DND-41 (cell line): ENCODE results near the gene TMEM163.
"Not testable (repeated sequence)": the region's sequence is repeated elsewhere in the genome, so short reads cannot be mapped to it uniquely, and the experiment has no call there.

Experiments used
- ATAC-seq: fragments of 200-7000 bp; cut with Tn5 transposase; 3 replicates; pipeline ENCODE4 v1.9.1; 2021; ENCODE audit warnings: low read depth; ENCODE audit not compliant: insufficient read depth
- DNase-seq: peaks from one replicate; pipeline ENCODE4 v3.0.0-alpha.2; 2020
- H2AFZ ChIP-seq: 2 replicates; pipeline ENCODE4 v1.6.0; 2012; ENCODE audit warnings: low read depth, low read length
- H3K27ac ChIP-seq: 2 replicates; pipeline ENCODE4 v1.5.1; 2012; ENCODE audit warnings: low read length, inconsistent platforms
- H3K27me3 ChIP-seq: fragments of 200-600 bp; sonication (generic); 2 replicates; pipeline ENCODE4 v1.6.0; 2012; ENCODE audit warnings: low read length, mild to moderate bottlenecking, inconsistent platforms; ENCODE audit not compliant: insufficient read depth, poor library complexity
- H3K36me3 ChIP-seq: 2 replicates; pipeline ENCODE4 v1.5.1; 2012; ENCODE audit warnings: low read length, inconsistent platforms; ENCODE audit not compliant: insufficient read depth
- H3K4me1 ChIP-seq: 2 replicates; pipeline ENCODE4 v1.5.1; 2012; ENCODE audit warnings: mild to moderate bottlenecking, low read length; ENCODE audit not compliant: insufficient read depth
- H3K4me2 ChIP-seq: 2 replicates; pipeline ENCODE4 v1.6.0; 2012; ENCODE audit warnings: mild to moderate bottlenecking, moderate library complexity, low read length, inconsistent platforms; ENCODE audit not compliant: insufficient read depth
- H3K4me3 ChIP-seq, 2 experiments: fragments of 200-600 bp in 1 of 2; shearing (Covaris generic) in 1 of 2; 2 replicates each; pipeline ENCODE4 v1.5.1; 2012 to 2016; ENCODE audit warnings: inconsistent platforms in 2 of 2, low read length in 2 of 2, mild to moderate bottlenecking in 2 of 2, low read depth in 1 of 2, moderate library complexity in 1 of 2
- H3K79me2 ChIP-seq: 2 replicates; pipeline ENCODE4 v1.6.0; 2012; ENCODE audit warnings: low read length, inconsistent platforms; ENCODE audit not compliant: insufficient read depth
- H3K9ac ChIP-seq: 2 replicates; pipeline ENCODE4 v1.6.0; 2012; ENCODE audit warnings: low read depth, mild to moderate bottlenecking, inconsistent platforms, low read length, moderate library complexity
- H3K9me3 ChIP-seq: 2 replicates; pipeline ENCODE4 v1.5.1; 2012; ENCODE audit warnings: low read length, moderate library complexity, mild to moderate bottlenecking, inconsistent platforms; ENCODE audit not compliant: insufficient read depth, severe bottlenecking
- H4K20me1 ChIP-seq: 2 replicates; pipeline ENCODE4 v1.6.0; 2012; ENCODE audit warnings: low read length; ENCODE audit not compliant: insufficient read depth
- CTCF ChIP-seq: IDR thresholded peaks from 2 replicates; pipeline ENCODE4 v1.5.1; 2012; ENCODE audit warnings: borderline replicate concordance, low read length, moderate library complexity, mild to moderate bottlenecking; ENCODE audit not compliant: poor library complexity, severe bottlenecking; ENCODE audit errors: extremely low read depth
- EZH2 ChIP-seq: IDR thresholded peaks from 3 replicates; pipeline ENCODE4 v1.6.1; 2012; ENCODE audit warnings: borderline replicate concordance, low read depth, mild to moderate bottlenecking, moderate library complexity, low read length, inconsistent platforms; ENCODE audit not compliant: severe bottlenecking

TMEM163 gene

DNA sequence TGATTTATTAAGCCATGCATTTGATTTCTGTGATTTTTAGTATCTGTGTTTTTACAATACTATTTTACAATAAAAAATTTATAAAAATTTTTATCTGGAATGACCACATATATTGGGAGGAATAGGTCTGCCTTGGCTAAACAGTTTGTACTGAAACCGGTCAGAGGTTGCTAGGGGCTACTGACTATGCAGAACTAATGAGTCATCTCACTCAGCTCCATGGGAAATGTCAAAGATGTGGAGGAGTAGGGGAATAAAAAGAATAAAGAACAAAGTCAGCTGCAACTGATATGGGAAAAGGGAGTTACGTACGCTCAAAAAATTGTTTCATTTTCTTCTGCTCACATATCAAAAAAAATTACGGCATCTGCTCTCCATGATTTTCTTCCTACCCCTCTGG, 8.6 kb upstream of the TMEM163 start:
- no peaks in the 10 kb centered on the region for H3K9me3 ChIP-seq
- H3K9ac ChIP-seq, result no peak overlapping the region
- H3K4me2 ChIP-seq, result no peak overlapping the region
- H2AFZ ChIP-seq, result no peak overlapping the region
- no peak for ATAC-seq
- TF ChIP-seq EZH2, result no peak
- no peak for TF ChIP-seq CTCF
- no peaks in the 10 kb centered on the region for H3K4me1 ChIP-seq
- H3K79me2 ChIP-seq, result no peaks in the 10 kb centered on the region
- no peak overlapping the region for H3K27ac ChIP-seq
- no peaks in the 10 kb centered on the region for H4K20me1 ChIP-seq
- H3K36me3 ChIP-seq, result no peaks in the 10 kb centered on the region
- no peak overlapping the region for H3K4me3 ChIP-seq
- no peak for DNase-seq
- H3K27me3 ChIP-seq, result no peaks in the 10 kb centered on the region

GRCh38 chr2:134726645-134727044, 7.8 kb upstream of the TMEM163 start:
- H3K27me3 ChIP-seq, result no peaks in the 10 kb centered on the region
- no peak overlapping the region for H3K27ac ChIP-seq
- H4K20me1 ChIP-seq, result no peaks in the 10 kb centered on the region
- no peak for ATAC-seq
- H3K9ac ChIP-seq, result no peak overlapping the region
- no peak overlapping the region for H2AFZ ChIP-seq
- no peaks in the 10 kb centered on the region for H3K4me1 ChIP-seq
- H3K79me2 ChIP-seq, result no peaks in the 10 kb centered on the region
- H3K36me3 ChIP-seq, result no peaks in the 10 kb centered on the region
- H3K4me2 ChIP-seq, result no peak overlapping the region
- TF ChIP-seq EZH2 (no peak), CTCF (no peak)
- H3K4me3 ChIP-seq, result no peak overlapping the region
- no peaks in the 10 kb centered on the region for H3K9me3 ChIP-seq
- no peak for DNase-seq

DNA sequence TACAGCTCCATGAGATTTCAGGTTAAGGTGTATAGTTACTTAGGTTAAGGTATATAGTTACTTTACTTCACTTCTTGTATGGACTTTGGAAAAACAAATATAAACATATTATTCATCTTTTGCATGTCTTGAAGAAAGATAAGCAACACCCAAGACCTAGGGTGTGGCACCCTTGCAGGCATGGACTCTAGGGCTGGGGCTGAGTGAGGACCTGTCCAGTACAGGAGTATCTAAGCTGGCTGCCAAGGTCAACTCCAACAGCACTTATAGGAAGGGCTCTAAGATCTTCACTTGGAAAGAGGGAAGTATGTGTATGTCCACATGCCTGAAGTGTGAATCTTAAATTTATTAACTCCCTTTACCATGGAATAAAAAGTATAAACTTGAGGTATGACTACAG, 7.1 kb upstream of the TMEM163 start:
- TF ChIP-seq EZH2 (no peak), CTCF (no peak)
- Histone ChIP-seq H3K9ac (no peak overlapping the region), H3K9me3 (no peaks in the 10 kb centered on the region), H3K4me2 (no peak overlapping the region), H2AFZ (no peak overlapping the region), H3K27me3 (no peaks in the 10 kb centered on the region), H3K36me3 (no peaks in the 10 kb centered on the region), H3K27ac (no peak overlapping the region), H3K4me3 (no peak overlapping the region), H3K4me1 (no peaks in the 10 kb centered on the region), H4K20me1 (no peaks in the 10 kb centered on the region), H3K79me2 (no peaks in the 10 kb centered on the region)
- ATAC-seq, result no peak
- DNase-seq, result no peak

- Histone ChIP-seq H3K4me1 (no peaks in the 10 kb centered on the region), H3K79me2 (no peaks in the 10 kb centered on the region), H3K4me3 (no peak overlapping the region), H3K9me3 (no peaks in the 10 kb centered on the region), H2AFZ (no peak overlapping the region), H4K20me1 (no peaks in the 10 kb centered on the region), H3K27ac (no peak overlapping the region), H3K4me2 (no peak overlapping the region), H3K9ac (no peak overlapping the region), H3K27me3 (peaks cover 7% of the 10 kb centered on the region), H3K36me3 (no peaks in the 10 kb centered on the region)
- ATAC-seq (no peak), DNase-seq (no peak)
- TF ChIP-seq EZH2 (no peak), CTCF (no peak)
Observed at GRCh38 chr2:134724341-134724740, 5.5 kb upstream of the TMEM163 start.

DNA sequence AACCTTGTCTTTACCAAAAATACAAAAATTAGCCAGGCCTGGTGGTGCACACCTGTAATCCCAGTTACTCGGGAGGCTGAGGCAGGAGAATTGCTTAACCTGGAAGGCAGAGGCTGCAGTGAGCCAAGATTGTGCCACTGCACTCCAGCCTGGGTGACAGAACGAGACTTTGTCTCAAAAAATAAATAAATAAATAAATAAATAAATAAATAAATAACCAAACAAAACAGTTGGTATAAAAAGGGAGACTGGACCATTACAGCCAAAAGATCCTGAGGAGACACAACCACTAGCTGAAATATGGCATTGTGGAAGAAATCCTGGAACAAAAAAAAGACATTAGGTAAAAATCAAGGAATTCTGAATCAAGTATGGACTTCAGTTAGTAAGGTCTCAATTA, 4.9 kb upstream of the TMEM163 start:
- ATAC-seq, result not testable (repeated sequence)

More for the DNA sequence above, 4.9 kb upstream of the TMEM163 start:
- not testable (repeated sequence) for H3K9ac ChIP-seq, H3K79me2 ChIP-seq, DNase-seq, H3K4me3 ChIP-seq, H3K36me3 ChIP-seq, H3K27ac ChIP-seq, H3K9me3 ChIP-seq, H2AFZ ChIP-seq, H3K4me1 ChIP-seq, H3K4me2 ChIP-seq, H4K20me1 ChIP-seq
- peaks cover 11% of the 10 kb centered on the region for H3K27me3 ChIP-seq
